Glomerular endothelial cell (primary cell): ENCODE results near the gene MBOAT1. TPM values are rescaled to one million over a fixed set of nuclear protein-coding genes. Genes with fewer than 3 reads are reported as not detected.
"Not testable (repeated sequence)": the region's sequence is repeated elsewhere in the genome, so short reads cannot be mapped to it uniquely, and the experiment has no call there.

Source experiments
- DNase-seq: peaks from one replicate; pipeline ENCODE4 v3.0.0-alpha.2; 2011; ENCODE audit warnings: low read depth, low spot score; ENCODE audit errors: extremely low read depth
- total RNA-seq: library from RNA; depleted of rRNA; stranded (reverse); fragments of >200 nt; gene quantifications from 2 replicates; pipeline ENCODE4 v1.2.3, GENCODE V29; 2015

Gene MBOAT1
- total RNA-seq, 1 donor from 2014 or later, result 1.4 TPM

- DNase-seq, result no peak
Observed at GRCh38 chr6:20173833-20174792, 38.2 kb downstream of the MBOAT1 start.

GRCh38 chr6:20172842-20173456 lies 39.3 kb downstream of the MBOAT1 start:
- DNase-seq, result no peak

DNA sequence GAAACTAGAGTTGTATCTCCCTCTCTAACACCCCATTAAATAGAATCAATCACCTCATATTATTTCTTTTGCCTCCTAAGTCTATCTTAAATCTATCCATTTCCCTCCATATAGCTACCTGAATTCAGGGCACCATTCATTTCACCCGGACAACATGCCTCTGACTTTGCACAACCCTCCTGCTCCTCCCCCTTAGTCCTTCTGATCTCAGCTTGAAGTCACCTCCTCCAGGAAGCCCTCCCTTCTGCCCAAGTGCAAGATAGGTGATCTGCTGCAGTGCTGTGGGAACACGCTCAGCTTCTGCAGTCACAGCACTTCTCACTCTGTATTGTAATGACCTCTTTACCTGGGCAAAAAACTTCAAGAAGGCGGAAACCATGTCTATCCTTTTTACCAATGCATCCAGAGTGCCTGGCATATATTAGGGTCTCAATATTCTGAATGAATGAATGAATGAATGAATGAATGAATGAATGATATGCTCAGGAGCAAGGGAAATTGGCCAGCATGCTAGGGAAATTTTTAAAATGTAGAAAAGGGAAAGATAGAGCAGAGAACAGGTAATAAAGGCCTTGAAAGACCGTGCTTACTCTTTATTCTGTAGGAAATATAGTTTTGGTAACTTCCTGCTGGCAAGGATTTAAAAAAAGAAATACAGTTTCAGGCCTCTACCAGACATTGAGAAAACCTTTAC lies 41.7 kb downstream of the MBOAT1 start:
- no peak for DNase-seq

- DNase-seq, result no peak
Observed at GRCh38 chr6:20169786-20170185, 42.5 kb downstream of the MBOAT1 start.

DNA sequence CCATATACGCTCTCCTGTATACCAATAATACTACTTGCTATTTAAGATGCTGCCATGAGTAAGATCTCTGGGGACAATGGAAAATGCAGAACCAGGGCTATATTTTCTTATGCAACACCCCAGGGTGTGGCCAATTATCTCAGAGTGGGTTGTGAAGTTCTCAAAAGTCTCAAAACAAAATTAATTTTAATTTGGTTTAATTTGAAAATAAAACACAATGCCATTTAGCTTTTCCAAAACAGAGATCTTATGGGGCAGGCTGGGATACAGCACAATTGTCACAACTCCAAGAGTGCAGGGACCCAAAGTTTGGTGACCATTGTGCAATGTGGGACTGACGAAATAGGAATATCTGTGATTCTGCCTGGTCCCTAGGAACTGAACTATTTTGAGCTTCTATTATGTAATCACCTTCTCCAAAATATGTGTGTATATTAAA lies 43.1 kb downstream of the MBOAT1 start:
- DNase-seq, result no peak

- no peak for DNase-seq
Observed at GRCh38 chr6:20168690-20169089, 43.6 kb downstream of the MBOAT1 start.

DNA sequence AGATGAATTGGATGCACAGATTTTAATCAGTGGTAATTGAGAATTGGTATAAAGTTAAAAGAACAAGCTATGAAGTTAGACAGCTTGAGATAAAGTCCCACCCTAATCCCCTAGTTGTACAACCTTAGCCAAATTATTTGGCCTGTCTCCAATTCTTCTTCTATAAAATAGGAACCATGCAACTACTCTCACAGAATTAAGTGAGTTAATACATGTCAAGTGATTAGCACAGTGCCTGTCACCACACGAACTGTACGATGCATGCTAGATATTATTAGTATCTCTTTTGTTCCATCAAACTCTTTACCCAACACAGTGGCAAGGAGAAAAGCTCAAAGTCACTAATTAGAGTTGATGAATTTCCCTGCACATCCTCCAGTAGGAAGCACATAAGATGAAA lies 44.7 kb downstream of the MBOAT1 start:
- DNase-seq, result no peak

DNA sequence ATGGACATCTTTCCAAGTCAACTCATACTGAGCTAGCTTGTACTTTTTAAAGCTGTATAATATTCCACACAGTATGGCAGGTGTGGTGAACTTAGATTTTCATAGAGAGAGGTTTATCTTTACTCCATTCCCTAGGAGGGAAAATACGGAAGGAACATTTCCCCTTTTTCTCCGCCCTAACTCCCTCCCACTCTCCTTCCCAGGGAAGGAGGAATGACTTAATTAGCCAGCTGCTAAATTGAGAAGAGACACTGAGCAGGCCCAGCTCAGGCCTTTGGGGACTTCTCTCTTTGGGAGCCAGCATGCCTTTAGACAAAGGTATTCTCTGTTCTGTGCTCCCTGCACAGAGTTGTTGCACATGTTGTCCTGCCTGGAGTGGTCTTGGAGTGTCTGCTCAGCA lies 46.1 kb downstream of the MBOAT1 start:
- no peak for DNase-seq

GRCh38 chr6:20162515-20162914 lies 49.8 kb downstream of the MBOAT1 start:
- no peak for DNase-seq

- DNase-seq, result no peak
Observed at GRCh38 chr6:20160541-20161283, 51.6 kb downstream of the MBOAT1 start.

- no peak for DNase-seq
Observed at GRCh38 chr6:20159781-20160540, 52.3 kb downstream of the MBOAT1 start.

GRCh38 chr6:20159098-20159497 lies 53.2 kb downstream of the MBOAT1 start:
- no peak for DNase-seq

DNA sequence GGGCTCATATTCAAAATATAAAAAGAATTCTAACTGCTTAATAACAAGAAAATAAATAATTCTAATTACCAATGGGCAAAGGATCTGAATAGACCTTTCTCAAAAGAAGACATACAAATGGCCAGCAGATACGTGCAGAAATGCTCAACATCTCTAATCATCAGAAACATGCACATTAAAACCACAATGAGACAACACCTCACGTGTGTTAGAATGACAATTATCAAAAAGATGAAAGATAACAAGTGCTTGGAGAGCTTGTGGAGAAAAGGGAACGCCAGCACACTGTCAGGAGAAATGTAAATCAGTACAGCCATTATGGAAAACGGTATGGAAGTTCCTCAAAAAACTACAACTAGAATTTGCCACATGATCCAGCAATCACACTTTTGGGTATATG lies 53.6 kb downstream of the MBOAT1 start:
- no peak for DNase-seq

GRCh38 chr6:20156824-20157223 lies 55.4 kb downstream of the MBOAT1 start:
- DNase-seq, result no peak

DNA sequence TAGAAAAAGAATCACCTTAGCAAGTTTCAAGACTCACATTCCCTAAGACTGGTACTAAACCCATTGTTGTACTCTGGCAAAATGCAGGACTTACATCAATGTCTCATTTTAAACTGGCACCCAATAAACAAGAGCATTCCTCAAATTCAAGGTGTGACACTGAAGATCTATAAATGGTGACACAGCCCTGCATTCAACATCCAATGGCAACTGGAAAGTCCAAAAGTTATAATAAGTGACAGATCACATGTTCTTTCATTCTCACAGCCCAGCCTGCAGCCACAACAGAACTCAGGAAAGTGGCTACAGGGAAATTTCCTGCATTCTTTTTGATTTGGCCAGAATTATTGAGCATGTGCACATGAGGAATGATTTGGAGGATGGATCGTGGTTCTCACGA lies 57.5 kb downstream of the MBOAT1 start:
- DNase-seq, result no peak

DNA sequence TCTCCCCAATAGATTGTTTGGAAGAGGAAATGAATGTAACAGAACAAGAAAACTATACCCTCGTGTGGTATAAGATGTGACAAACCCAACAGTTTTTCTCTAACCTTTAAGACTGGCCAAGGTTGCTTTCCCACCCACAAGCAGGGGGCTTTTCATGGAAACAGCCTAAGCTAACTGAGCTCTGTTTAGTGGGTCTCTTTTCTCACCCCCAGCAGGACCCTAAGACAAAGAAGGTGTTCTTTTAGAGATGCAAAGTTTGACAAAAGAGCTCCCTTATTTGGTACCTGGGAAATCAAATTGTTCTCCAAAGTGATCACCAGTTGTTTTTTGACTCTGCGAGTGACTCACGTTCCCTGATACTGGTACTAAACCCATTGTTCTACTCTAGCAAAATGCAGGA lies 59.1 kb downstream of the MBOAT1 start:
- no peak for DNase-seq

DNA sequence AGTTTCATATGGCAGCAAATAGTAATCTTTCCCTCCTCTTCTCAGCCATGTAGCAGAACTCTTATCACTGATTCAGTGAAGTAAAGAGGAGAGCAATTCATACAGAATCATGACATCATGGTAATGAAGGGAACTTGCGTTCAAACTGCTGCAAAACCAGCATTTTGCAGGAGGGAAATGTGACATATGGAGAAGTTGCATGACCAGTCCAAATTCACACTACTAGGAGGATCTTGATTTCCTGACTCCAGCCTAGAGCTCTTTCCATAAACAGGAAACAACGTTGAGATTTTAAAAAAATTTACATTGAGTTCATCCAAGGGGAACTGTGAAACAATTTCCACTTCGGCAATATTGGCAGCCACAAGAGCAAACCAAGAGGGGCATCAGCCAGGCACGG lies 63.8 kb downstream of the MBOAT1 start:
- no peak for DNase-seq

- DNase-seq, result no peak
Observed at GRCh38 chr6:20147469-20147868, 64.8 kb downstream of the MBOAT1 start.

DNA sequence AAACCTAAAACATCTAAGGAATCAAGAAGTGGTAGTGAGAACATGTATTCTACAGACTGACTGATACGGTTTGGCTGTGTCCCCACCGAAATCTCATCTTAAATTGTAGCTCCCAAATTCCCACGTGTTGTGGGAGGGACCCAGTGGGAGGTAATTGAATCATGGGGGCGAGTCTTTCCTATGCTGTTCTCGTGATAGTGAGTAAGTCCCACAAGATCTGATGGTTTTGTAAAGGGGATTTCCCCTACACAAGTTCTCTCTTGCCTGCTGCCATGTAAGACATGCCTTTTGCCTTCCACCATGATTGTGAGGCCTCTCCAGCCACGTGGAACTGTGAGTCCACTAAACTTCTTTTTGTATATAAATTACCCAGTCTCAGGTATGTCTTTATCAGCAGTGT lies 65.4 kb downstream of the MBOAT1 start:
- DNase-seq, result not testable (repeated sequence)

GRCh38 chr6:20146291-20146690 lies 66.0 kb downstream of the MBOAT1 start:
- no peak for DNase-seq
